GM18505 (cell line): ENCODE measurements around the gene KDM4C.
"Not testable (repeated sequence)": the region's sequence is repeated elsewhere in the genome, so short reads cannot be mapped to it uniquely, and the experiment has no call there.

Source experiments
- ATAC-seq: cut with Tn5 transposase; IDR thresholded peaks from one replicate; pipeline ENCODE4 v1.9.1; 2021; ENCODE audit not compliant: unreplicated experiment
- POLR2A ChIP-seq: IDR thresholded peaks from 4 replicates; pipeline ENCODE4 v1.6.1; 2011; ENCODE audit warnings: borderline replicate concordance; ENCODE audit not compliant: insufficient read depth, insufficient read length; ENCODE audit errors: extremely low read depth

Gene KDM4C

GRCh38 chr9:6996061-6996854 is 238.5 kb downstream of the KDM4C start:
- ATAC-seq, result no peak
- TF ChIP-seq POLR2A, result no peak

GRCh38 chr9:6997330-6997729 is 239.6 kb downstream of the KDM4C start:
- TF ChIP-seq POLR2A, result no peak
- no peak for ATAC-seq

GRCh38 chr9:6999794-7000193 is 242.0 kb downstream of the KDM4C start:
- no peak for TF ChIP-seq POLR2A
- no peak for ATAC-seq

GRCh38 chr9:7001571-7001970 is 243.8 kb downstream of the KDM4C start:
- TF ChIP-seq POLR2A, result no peak
- no peak for ATAC-seq

- ATAC-seq, result no peak
- TF ChIP-seq POLR2A, result no peak
Observed at GRCh38 chr9:7003861-7004260, 246.1 kb downstream of the KDM4C start.

GRCh38 chr9:7006417-7006816 is 248.6 kb downstream of the KDM4C start:
- TF ChIP-seq POLR2A, result no peak
- no peak for ATAC-seq

- no peak for ATAC-seq
- no peak for TF ChIP-seq POLR2A
Observed at GRCh38 chr9:7008411-7008810, 250.6 kb downstream of the KDM4C start.

GRCh38 chr9:7009065-7009464 is 251.3 kb downstream of the KDM4C start:
- no peak for ATAC-seq
- no peak for TF ChIP-seq POLR2A

GRCh38 chr9:7011395-7012067 is 253.8 kb downstream of the KDM4C start:
- ATAC-seq, result peak; percentile 92
- TF ChIP-seq POLR2A, result no peak

- ATAC-seq, result no peak
- no peak for TF ChIP-seq POLR2A
Observed at GRCh38 chr9:7027996-7028395, 270.2 kb downstream of the KDM4C start.

- ATAC-seq, result no peak
- no peak for TF ChIP-seq POLR2A
Observed at GRCh38 chr9:7028591-7028990, 270.8 kb downstream of the KDM4C start.

- ATAC-seq, result not testable (repeated sequence)
Observed at GRCh38 chr9:7030943-7031342, 273.2 kb downstream of the KDM4C start.

GRCh38 chr9:7033076-7034045 is 275.6 kb downstream of the KDM4C start:
- ATAC-seq, result no peak

More at GRCh38 chr9:7033076-7034045, 275.6 kb downstream of the KDM4C start:
- no peak for TF ChIP-seq POLR2A
